Measurements from ENCODE around the gene STOML3. TPM values are rescaled to one million over a fixed set of nuclear protein-coding genes. Genes with fewer than 3 reads are reported as not detected.
A peak's percentile ranks its signal among the peaks of the same experiment; 100 is the strongest.
"Not testable (repeated sequence)": the region's sequence is repeated elsewhere in the genome, so short reads cannot be mapped to it uniquely, and the experiment has no call there.

STOML3 gene
- total RNA-seq, 1 donor from 2014 or later = 0.18 TPM

- H3K9me3 Mint-ChIP-seq (ENCODE audit: unreplicated experiment) = no peaks in the 10 kb centered on the region
- H3K36me3 Mint-ChIP-seq (ENCODE audit: low read depth, unreplicated experiment) = peaks cover 34% of the 10 kb centered on the region
- peak overlapping the region; percentile 79 for H3K27ac Mint-ChIP-seq (ENCODE audit: unreplicated experiment)
- TF ChIP-seq, protein P1, sequence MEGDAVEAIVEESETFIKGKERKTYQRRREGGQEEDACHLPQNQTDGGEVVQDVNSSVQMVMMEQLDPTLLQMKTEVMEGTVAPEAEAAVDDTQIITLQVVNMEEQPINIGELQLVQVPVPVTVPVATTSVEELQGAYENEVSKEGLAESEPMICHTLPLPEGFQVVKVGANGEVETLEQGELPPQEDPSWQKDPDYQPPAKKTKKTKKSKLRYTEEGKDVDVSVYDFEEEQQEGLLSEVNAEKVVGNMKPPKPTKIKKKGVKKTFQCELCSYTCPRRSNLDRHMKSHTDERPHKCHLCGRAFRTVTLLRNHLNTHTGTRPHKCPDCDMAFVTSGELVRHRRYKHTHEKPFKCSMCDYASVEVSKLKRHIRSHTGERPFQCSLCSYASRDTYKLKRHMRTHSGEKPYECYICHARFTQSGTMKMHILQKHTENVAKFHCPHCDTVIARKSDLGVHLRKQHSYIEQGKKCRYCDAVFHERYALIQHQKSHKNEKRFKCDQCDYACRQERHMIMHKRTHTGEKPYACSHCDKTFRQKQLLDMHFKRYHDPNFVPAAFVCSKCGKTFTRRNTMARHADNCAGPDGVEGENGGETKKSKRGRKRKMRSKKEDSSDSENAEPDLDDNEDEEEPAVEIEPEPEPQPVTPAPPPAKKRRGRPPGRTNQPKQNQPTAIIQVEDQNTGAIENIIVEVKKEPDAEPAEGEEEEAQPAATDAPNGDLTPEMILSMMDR (IDR thresholded peaks at IDR 0.05; ENCODE audit: unreplicated experiment) = peak; percentile 48
- peaks cover 18% of the 10 kb centered on the region for H3K4me1 Mint-ChIP-seq (ENCODE audit: unreplicated experiment)
- DNase-seq (ENCODE audit: low spot score) = no peak
- no peak overlapping the region for H3K4me3 Mint-ChIP-seq (ENCODE audit: unreplicated experiment)
- no peaks in the 10 kb centered on the region for H3K27me3 Mint-ChIP-seq (ENCODE audit: unreplicated experiment)
Observed at GRCh38 chr13:39016787-39017186, 26.2 kb upstream of the STOML3 start.

DNA sequence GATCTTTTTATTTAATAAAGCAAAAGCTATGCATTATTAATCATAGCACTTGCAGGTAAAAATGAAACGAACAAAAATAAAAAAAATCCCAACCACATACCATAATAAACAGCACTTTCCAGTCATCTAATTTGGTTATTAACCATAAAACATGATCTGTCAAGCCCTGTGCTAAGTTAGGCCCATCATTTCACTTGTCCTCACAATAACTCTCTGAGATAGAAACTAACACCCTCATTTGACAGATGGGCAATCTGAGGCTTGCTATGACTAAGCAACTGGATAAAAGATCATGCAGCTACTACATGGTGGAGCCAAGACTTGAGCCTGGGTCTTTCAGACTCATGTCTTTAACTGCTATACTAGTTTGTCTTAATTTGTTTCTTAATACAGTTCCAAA lies 25.5 kb upstream of the STOML3 start:
- H3K27ac Mint-ChIP-seq (ENCODE audit: unreplicated experiment) = no peak overlapping the region
- H3K4me1 Mint-ChIP-seq (ENCODE audit: unreplicated experiment) = peaks cover 15% of the 10 kb centered on the region

GRCh38 chr13:39013462-39013861 lies 22.8 kb upstream of the STOML3 start:
- peaks cover 15% of the 10 kb centered on the region for H3K4me1 Mint-ChIP-seq (ENCODE audit: unreplicated experiment)
- H3K27ac Mint-ChIP-seq (ENCODE audit: unreplicated experiment) = no peak overlapping the region
- no peaks in the 10 kb centered on the region for H3K9me3 Mint-ChIP-seq (ENCODE audit: unreplicated experiment)
- no peaks in the 10 kb centered on the region for H3K27me3 Mint-ChIP-seq (ENCODE audit: unreplicated experiment)
- H3K4me3 Mint-ChIP-seq (ENCODE audit: unreplicated experiment) = peak overlapping the region; percentile 34
- DNase-seq (ENCODE audit: low spot score) = no peak
- peaks cover 42% of the 10 kb centered on the region for H3K36me3 Mint-ChIP-seq (ENCODE audit: low read depth, unreplicated experiment)
- TF ChIP-seq, protein P1 (IDR thresholded peaks at IDR 0.05; ENCODE audit: unreplicated experiment) = no peak

More for the DNA sequence above, 25.5 kb upstream of the STOML3 start:
- no peaks in the 10 kb centered on the region for H3K9me3 Mint-ChIP-seq (ENCODE audit: unreplicated experiment)
- H3K4me3 Mint-ChIP-seq (ENCODE audit: unreplicated experiment) = no peak overlapping the region
- no peak for DNase-seq (ENCODE audit: low spot score)
- no peaks in the 10 kb centered on the region for H3K27me3 Mint-ChIP-seq (ENCODE audit: unreplicated experiment)
- peaks cover 33% of the 10 kb centered on the region for H3K36me3 Mint-ChIP-seq (ENCODE audit: low read depth, unreplicated experiment)
- TF ChIP-seq, protein P1 (IDR thresholded peaks at IDR 0.05; ENCODE audit: unreplicated experiment) = no peak

GRCh38 chr13:39012608-39013007 lies 22.0 kb upstream of the STOML3 start:
- H3K27ac Mint-ChIP-seq (ENCODE audit: unreplicated experiment) = no peak overlapping the region
- H3K4me1 Mint-ChIP-seq (ENCODE audit: unreplicated experiment) = peaks cover 7% of the 10 kb centered on the region
- peak; percentile 31 for DNase-seq (ENCODE audit: low spot score)
- no peaks in the 10 kb centered on the region for H3K9me3 Mint-ChIP-seq (ENCODE audit: unreplicated experiment)
- H3K36me3 Mint-ChIP-seq (ENCODE audit: low read depth, unreplicated experiment) = peaks cover 47% of the 10 kb centered on the region
- TF ChIP-seq, protein P1 (IDR thresholded peaks at IDR 0.05; ENCODE audit: unreplicated experiment) = no peak
- H3K4me3 Mint-ChIP-seq (ENCODE audit: unreplicated experiment) = peak overlapping the region; percentile 34
- no peaks in the 10 kb centered on the region for H3K27me3 Mint-ChIP-seq (ENCODE audit: unreplicated experiment)

DNA sequence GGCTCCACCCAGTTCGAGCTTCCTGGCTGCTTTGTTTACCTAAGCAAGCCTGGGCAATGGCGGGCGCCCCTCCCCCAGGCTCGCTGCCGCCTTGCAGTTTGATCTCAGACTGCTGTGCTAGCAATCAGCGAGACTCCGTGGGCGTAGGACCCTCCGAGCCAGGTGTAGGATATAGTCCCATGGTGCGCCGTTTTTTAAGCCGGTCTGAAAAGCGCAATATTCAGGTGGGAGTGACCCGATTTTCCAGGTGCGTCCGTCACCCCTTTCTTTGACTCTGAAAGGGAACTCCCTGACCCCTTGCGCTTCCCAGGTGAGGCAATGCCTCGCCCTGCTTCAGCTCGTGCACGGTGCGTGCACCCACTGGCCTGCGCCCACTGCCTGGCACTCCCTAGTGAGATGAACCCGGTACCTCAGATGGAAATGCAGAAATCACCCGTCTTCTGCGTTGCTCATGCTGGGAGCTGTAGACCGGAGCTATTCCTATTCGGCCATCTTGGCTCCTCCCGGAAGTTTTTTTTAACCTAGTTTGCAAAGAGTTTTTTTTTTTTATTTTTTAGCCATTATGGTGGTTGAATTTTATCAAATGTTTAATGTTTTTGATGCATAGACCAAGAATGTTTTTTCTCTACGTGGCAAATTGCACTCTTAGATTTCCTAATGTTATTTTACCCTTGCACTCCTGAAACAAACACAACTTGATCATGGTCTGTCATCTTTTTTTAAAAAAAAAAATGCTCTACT lies 15.9 kb upstream of the STOML3 start:
- not testable (repeated sequence) for H3K9me3 Mint-ChIP-seq (ENCODE audit: unreplicated experiment); H3K27ac Mint-ChIP-seq (ENCODE audit: unreplicated experiment); DNase-seq (ENCODE audit: low spot score); H3K27me3 Mint-ChIP-seq (ENCODE audit: unreplicated experiment); H3K4me1 Mint-ChIP-seq (ENCODE audit: unreplicated experiment); H3K4me3 Mint-ChIP-seq (ENCODE audit: unreplicated experiment)
- peaks cover 22% of the 10 kb centered on the region for H3K36me3 Mint-ChIP-seq (ENCODE audit: low read depth, unreplicated experiment)
